Keratinocyte (primary cell): ENCODE measurements around the gene CCIN. TPM values are rescaled to one million over a fixed set of nuclear protein-coding genes. Genes with fewer than 3 reads are reported as not detected.

Experiments
- DNase-seq: peaks from one replicate; pipeline ENCODE4 v3.0.0-alpha.2; 2011; ENCODE audit warnings: low read depth, missing footprints, low spot score
- FAIRE-seq: peaks from 2 replicates; lab custom pipeline; 2011; peaks lifted over from hg19 to GRCh38; lab: Jason Lieb, UNC
- H2AFZ ChIP-seq: 2 replicates; pipeline ENCODE4 v1.6.0; 2012; ENCODE audit warnings: low read length, control low read depth, inconsistent platforms; ENCODE audit not compliant: control insufficient read depth
- H3K27ac ChIP-seq: 2 replicates; pipeline ENCODE4 v1.5.1; 2011; ENCODE audit warnings: low read length; ENCODE audit not compliant: control insufficient read depth, insufficient read depth
- H3K27me3 ChIP-seq: 3 replicates; pipeline ENCODE4 v1.6.0; 2011; ENCODE audit warnings: low read length; ENCODE audit not compliant: control insufficient read depth, insufficient read depth; ENCODE audit errors: extremely low read depth
- H3K36me3 ChIP-seq, 2 experiments: 2 replicates in 1 of 2; 3 replicates in 1 of 2; pipeline ENCODE4 v1.5.1; 2011; ENCODE audit warnings: low read length in 2 of 2, mild to moderate bottlenecking in 1 of 2; ENCODE audit not compliant: control insufficient read depth in 2 of 2, insufficient read depth in 2 of 2; ENCODE audit errors: extremely low read depth in 1 of 2
- H3K4me1 ChIP-seq: 3 replicates; pipeline ENCODE4 v1.5.1; 2011; ENCODE audit warnings: low read length; ENCODE audit not compliant: control insufficient read depth, insufficient read depth; ENCODE audit errors: extremely low read depth
- H3K4me2 ChIP-seq: 3 replicates; pipeline ENCODE4 v1.6.0; 2011; ENCODE audit warnings: low read depth, low read length; ENCODE audit not compliant: control insufficient read depth, insufficient read depth; ENCODE audit errors: extremely low read depth
- H3K4me3 ChIP-seq, 3 experiments: fragments of 200-600 bp in 1 of 3; sonication (generic) in 1 of 3; 2 replicates in 2 of 3; 3 replicates in 1 of 3; pipeline ENCODE4 v1.5.1; 2011 to 2016; ENCODE audit warnings: low read length in 3 of 3, mild to moderate bottlenecking in 3 of 3, control low read depth in 2 of 3, inconsistent platforms in 1 of 3, low read depth in 1 of 3, mixed read lengths in 1 of 3, mixed run types in 1 of 3, moderate library complexity in 1 of 3; ENCODE audit not compliant: control insufficient read depth in 2 of 3, insufficient read depth in 2 of 3; ENCODE audit errors: extremely low read depth in 1 of 3
- H3K79me2 ChIP-seq: 2 replicates; pipeline ENCODE4 v1.6.0; 2012; ENCODE audit warnings: low read length; ENCODE audit not compliant: control insufficient read depth, insufficient read depth
- H3K9ac ChIP-seq: 3 replicates; pipeline ENCODE4 v1.6.0; 2011; ENCODE audit warnings: low read length; ENCODE audit not compliant: control insufficient read depth, insufficient read depth; ENCODE audit errors: extremely low read depth
- H3K9me1 ChIP-seq: 3 replicates; pipeline ENCODE4 v1.6.0; 2011; ENCODE audit warnings: low read length; ENCODE audit not compliant: control insufficient read depth, insufficient read depth; ENCODE audit errors: extremely low read depth
- H3K9me3 ChIP-seq: 2 replicates; pipeline ENCODE4 v1.5.1; 2012; ENCODE audit warnings: low read depth, low read length; ENCODE audit not compliant: control insufficient read depth
- H4K20me1 ChIP-seq: 3 replicates; pipeline ENCODE4 v1.6.0; 2011; ENCODE audit warnings: low read length; ENCODE audit not compliant: control insufficient read depth, insufficient read depth; ENCODE audit errors: extremely low read depth
- CTCF ChIP-seq, 3 experiments: IDR thresholded peaks in 1 of 3; conservative IDR thresholded peaks in 1 of 3; optimal IDR thresholded peaks in 1 of 3; 2 replicates in 2 of 3; 3 replicates in 1 of 3; pipeline versions ENCODE3 to v1.5.1; 2011; ENCODE audit warnings: low read length in 3 of 3, mild to moderate bottlenecking in 3 of 3, moderate library complexity in 2 of 3, control low read depth in 1 of 3, inconsistent platforms in 1 of 3; ENCODE audit not compliant: insufficient read depth in 2 of 3; ENCODE audit errors: extremely low read depth in 1 of 3
- EZH2 ChIP-seq: IDR thresholded peaks from one replicate; pipeline ENCODE4 v1.6.1; 2012; ENCODE audit warnings: inconsistent platforms, mild to moderate bottlenecking, low read length, moderate library complexity
- dilution Hi-C: fragments of 300-500 bp; cut with MboI; formaldehyde crosslinking; loops from one replicate; pipeline ENCODE4 v1.7.0; 2020; ENCODE audit warnings: low sequenced_read_pairs; ENCODE audit not compliant: extremely low pct_ligation_motif_present
- polyA plus RNA-seq, 5 experiments: library from polyadenylated mRNA; depleted of rRNA in 3 of 5; stranded (reverse) in 3 of 5; stranded (forward) in 1 of 5; unstranded in 1 of 5; fragments of >200 nt; gene quantifications; 1 replicate in 1 of 5; 2 replicates in 3 of 5; 3 replicates in 1 of 5; pipeline versions ENCODE4 v1.2.1 to v1.2.3, GENCODE V29; 2011 to 2012; ENCODE audit warnings: missing spikeins in 2 of 5, low read depth in 1 of 5, low replicate concordance in 1 of 5

CCIN gene
- polyA plus RNA-seq, 1 donor (not counting 4 experiments of a cell fraction or from before 2014, with no cell fraction given), result not detected

- H3K9me1 ChIP-seq, result no peaks in the 10 kb centered on the region
- no peaks in the 10 kb centered on the region for H3K9me3 ChIP-seq
- no peak overlapping the region for H3K9ac ChIP-seq
- no peak for FAIRE-seq
- DNase-seq, result no peak
- TF ChIP-seq EZH2, result no peak
- peak in 2 of 3 experiments; percentile 21 to 43 for TF ChIP-seq CTCF (optimal IDR thresholded peaks at IDR 0.05 in 1 of 3, IDR thresholded peaks at IDR 0.05 in 1 of 3, conservative IDR thresholded peaks at IDR 0.05 in 1 of 3; ENCODE audit: extremely low read depth in 1 of 3, insufficient read depth in 2 of 3, low read length in 3 of 3)
- dilution Hi-C loops, result no loop called here
- H2AFZ ChIP-seq, result no peak overlapping the region
- H3K79me2 ChIP-seq, result peaks cover 65% of the 10 kb centered on the region
- H3K27ac ChIP-seq, result no peak overlapping the region
- peaks cover 14% of the 10 kb centered on the region for H4K20me1 ChIP-seq
- no peaks in the 10 kb centered on the region for H3K4me1 ChIP-seq
- H3K4me3 ChIP-seq, result no peak overlapping the region
- H3K27me3 ChIP-seq, result no peaks in the 10 kb centered on the region
- H3K4me2 ChIP-seq, result no peak overlapping the region
- H3K36me3 ChIP-seq, result peaks cover 54 to 66% of the 10 kb centered on the region in 2 experiments
Observed at GRCh38 chr9:36204906-36205547, 35.8 kb downstream of the CCIN start.

GRCh38 chr9:36207016-36207415, 37.8 kb downstream of the CCIN start:
- TF ChIP-seq EZH2 (no peak), CTCF (optimal IDR thresholded peaks at IDR 0.05 in 1 of 3, IDR thresholded peaks at IDR 0.05 in 1 of 3, conservative IDR thresholded peaks at IDR 0.05 in 1 of 3; ENCODE audit: extremely low read depth in 1 of 3, insufficient read depth in 2 of 3, low read length in 3 of 3) (no peak)
- Histone ChIP-seq H3K4me3 (no peak overlapping the region), H3K27ac (no peak overlapping the region), H3K4me2 (no peak overlapping the region), H4K20me1 (peaks cover 17% of the 10 kb centered on the region), H2AFZ (no peak overlapping the region), H3K79me2 (peaks cover 76% of the 10 kb centered on the region), H3K9ac (no peak overlapping the region), H3K36me3 (peaks cover 56 to 74% of the 10 kb centered on the region in 2 experiments), H3K4me1 (no peaks in the 10 kb centered on the region), H3K9me3 (no peaks in the 10 kb centered on the region), H3K9me1 (no peaks in the 10 kb centered on the region), H3K27me3 (no peaks in the 10 kb centered on the region)
- DNase-seq (no peak), FAIRE-seq (no peak)
- dilution Hi-C loops, result no loop called here
